ENCODE results near the gene PDPK1.
"Not testable (repeated sequence)": the region's sequence is repeated elsewhere in the genome, so short reads cannot be mapped to it uniquely, and the experiment has no call there.

PDPK1 gene

DNA sequence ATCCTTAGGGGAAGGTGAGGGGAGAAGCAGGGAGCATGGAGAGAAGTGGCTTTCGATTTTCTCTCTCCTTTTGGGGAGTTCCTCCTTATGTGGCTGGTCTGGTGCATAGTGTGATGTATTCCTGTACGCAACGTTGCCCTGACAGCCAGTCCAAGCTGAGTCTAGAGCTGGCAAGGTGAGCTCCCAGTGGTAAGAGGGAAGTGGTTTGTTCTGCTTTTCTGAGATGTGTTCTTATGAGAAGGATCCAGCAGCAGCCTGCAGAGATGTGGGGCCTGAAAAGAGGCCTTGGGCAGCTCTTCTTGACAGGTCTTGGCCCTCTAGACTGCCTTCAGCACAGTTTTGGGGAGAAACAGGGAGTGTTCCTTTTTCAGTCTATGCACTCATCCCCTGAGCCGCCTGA, 3.1 kb downstream of the PDPK1 start:
- not testable (repeated sequence) for DNase-seq (ENCODE audit: low read depth)

GRCh38 chr16:2541409-2541808, 3.6 kb downstream of the PDPK1 start:
- DNase-seq (ENCODE audit: low read depth): not testable (repeated sequence)

GRCh38 chr16:2543771-2544170, 6.0 kb downstream of the PDPK1 start:
- DNase-seq (ENCODE audit: low read depth): not testable (repeated sequence)

- not testable (repeated sequence) for DNase-seq (ENCODE audit: low read depth)
These were observed 12.6 kb downstream of the PDPK1 start for GRCh38 chr16:2550283-2550878.

DNA sequence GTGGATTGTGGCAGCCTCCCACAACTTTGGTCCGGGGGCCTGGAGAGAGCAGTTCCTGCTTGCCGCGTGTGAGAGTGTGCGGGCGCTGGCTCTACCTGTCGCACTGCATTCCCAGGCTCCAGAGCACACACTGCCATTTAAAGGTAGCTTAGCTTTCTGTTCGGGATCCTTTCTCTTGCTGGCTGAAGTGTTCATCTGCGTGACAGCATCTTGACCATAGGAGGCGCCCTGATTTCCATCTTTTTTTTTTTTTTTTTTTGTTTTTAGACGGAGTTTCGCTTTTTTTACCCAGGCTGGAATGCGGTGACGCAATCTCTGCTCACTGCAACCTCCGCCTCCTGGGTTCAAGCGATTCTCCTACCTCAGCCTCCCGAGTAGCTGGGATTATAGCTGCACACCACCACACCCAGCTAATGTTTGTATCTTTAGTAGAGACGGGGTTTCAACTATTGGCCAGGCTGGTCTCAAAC, 13.6 kb downstream of the PDPK1 start:
- DNase-seq (ENCODE audit: low read depth): not testable (repeated sequence)

DNA sequence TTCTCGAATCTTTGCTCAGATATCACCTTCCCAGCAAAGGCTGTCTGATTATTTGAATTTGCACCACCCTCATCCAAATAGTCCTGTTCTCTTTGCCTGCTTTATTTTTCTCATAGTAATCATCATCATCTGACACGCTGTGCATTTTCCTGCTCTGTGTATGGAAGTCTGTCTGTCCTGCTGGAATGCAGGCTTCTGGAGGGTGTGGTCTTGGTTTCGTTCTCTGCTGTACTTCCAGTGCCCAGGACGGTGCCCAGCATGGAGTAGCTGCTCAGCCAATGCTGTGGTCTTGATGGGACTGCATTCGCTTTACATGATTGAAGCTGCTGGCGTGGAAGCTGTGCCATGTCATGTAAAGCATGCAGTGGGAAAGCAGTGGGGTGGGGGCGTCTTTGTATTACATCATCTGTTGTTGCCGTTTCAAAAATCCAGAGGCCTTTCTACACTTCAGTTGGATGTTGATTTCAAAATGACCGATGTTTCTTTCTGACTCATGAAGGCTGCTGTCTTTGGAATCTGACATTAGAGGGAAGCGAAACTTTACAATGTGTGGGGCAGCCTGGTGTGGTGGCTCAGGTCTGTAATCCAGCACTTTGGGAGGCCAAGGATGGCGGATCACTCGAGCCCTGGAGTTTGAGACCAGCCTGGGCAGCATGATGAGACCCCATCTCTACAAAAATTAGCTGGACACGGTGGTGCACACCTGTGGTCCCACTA, 17.0 kb downstream of the PDPK1 start:
- not testable (repeated sequence) for DNase-seq (ENCODE audit: low read depth)

DNA sequence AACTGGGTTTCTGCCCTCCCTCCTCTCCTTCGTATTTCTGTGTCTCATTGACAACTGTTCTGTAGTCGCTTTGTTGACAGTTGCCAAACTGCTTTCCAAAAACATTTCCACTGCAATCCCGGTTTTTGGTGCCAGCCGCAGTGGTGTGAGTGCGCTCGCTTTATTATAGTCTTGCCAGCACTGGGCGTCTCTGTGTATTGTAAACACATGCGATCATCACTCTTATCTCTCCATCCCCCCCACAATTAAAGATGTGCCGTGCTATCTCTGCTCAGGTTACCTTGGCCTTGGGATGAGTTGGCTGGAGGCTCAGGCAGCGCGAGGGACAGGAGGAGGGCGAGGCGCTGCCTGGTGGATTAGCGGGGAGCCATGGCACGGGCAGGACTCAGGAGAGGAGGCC, 19.3 kb downstream of the PDPK1 start:
- not testable (repeated sequence) for DNase-seq (ENCODE audit: low read depth)

GRCh38 chr16:2560131-2560797, 22.4 kb downstream of the PDPK1 start:
- not testable (repeated sequence) for DNase-seq (ENCODE audit: low read depth)

DNA sequence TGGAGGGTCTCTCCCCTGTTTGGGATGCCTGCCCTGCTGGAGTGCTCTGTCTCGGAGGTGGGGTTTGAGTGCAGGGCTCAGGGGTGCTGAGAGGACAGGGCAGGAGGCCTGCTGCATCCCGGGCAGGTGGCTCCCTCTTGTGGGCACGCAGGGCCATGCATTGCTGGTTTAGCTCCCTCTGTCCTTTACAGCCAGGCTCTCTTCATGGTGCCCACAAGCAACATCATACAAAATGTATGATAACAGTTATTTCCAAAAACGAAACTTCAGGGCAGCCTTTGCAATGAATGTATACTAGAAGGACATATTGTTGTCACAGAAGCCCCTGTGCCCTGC, 22.9 kb downstream of the PDPK1 start:
- peak; percentile 45 for DNase-seq (ENCODE audit: low read depth)

- DNase-seq (ENCODE audit: low read depth): not testable (repeated sequence)
These were observed 29.7 kb downstream of the PDPK1 start for GRCh38 chr16:2567506-2567905.

DNA sequence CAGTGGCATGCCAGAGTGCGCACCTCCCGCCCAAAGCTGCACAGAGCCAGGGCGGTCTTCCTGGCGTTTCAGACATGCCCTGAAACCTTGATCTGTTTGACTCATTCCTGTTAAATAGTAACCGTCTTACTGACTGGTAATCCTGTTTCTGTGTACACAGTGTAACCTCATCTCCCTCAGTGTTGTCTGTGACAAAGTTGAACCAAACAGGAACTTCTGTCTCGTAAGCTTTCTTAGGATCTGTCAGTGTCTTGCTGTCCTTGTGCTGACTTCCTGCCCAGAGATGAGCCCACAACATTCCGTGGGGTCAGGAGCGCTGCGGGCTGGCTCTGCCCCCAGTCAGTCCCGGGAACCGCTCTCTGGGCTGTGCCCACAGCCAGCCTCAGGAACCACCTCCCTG, 30.8 kb downstream of the PDPK1 start:
- DNase-seq (ENCODE audit: low read depth): not testable (repeated sequence)

DNA sequence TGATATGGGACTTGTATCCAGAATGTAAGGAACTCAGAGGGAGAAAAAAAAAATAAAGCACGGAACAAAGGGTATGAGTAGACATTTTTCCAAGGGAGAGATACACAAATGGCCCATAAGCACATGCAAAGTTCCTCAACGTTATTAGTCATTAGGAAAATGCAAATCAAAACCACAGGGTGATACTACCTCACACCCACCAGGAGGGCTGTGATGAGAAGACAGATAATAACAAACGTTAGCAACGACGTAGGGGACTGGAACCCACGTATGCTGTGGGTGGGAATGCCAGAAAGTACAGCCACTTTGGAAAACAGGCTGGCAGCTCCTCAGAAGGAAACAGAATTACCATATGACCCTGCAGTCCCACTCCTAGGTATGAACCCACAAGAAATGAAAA, 34.9 kb downstream of the PDPK1 start:
- DNase-seq (ENCODE audit: low read depth): not testable (repeated sequence)

- not testable (repeated sequence) for DNase-seq (ENCODE audit: low read depth)
These were observed 38.0 kb downstream of the PDPK1 start for GRCh38 chr16:2575839-2576238.

DNA sequence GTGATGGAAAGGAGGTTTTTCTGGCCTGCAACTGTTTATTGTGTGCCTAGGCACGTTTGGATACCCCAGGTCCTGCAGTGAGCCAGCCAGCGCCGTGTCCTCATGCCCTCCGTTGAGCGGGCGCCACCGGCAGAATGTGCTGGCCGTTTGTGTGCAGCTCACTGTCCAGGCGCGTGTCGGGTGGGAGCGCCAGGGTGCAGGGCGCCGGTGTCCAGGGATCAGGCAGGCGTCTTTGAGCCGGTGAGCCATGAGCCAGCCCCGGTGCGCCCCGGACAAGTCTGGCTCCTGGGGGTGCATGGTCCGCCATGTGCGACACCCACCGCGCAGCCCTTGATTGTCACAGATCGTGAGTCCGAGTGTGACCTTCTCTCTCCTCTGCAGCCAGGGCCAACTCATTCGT, 39.2 kb downstream of the PDPK1 start:
- DNase-seq (ENCODE audit: low read depth): not testable (repeated sequence)

DNA sequence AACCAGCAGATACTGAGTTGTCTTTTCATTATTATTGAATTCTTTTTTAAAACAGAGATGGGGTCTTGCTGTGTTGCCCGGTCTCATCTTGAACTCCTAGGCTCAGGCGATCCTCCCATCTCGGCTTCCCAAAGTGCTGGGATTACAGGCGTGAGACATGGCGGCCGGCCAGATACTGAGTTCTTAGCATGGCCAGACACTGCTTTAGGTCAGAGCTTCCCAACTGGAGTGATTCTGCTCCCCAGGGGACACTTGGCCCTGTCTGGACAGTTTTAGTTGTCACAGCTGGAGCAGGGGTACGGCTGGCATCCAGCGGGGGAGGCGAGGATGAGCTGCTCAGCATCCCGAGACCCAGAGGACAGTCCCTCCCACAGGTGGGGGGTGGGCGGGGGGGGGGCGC, 41.1 kb downstream of the PDPK1 start:
- DNase-seq (ENCODE audit: low read depth): not testable (repeated sequence)

- DNase-seq (ENCODE audit: low read depth): not testable (repeated sequence)
These were observed 42.3 kb downstream of the PDPK1 start for GRCh38 chr16:2580143-2580542.

GRCh38 chr16:2580818-2581217, 43.0 kb downstream of the PDPK1 start:
- not testable (repeated sequence) for DNase-seq (ENCODE audit: low read depth)

- DNase-seq (ENCODE audit: low read depth): no peak
These were observed 47.2 kb downstream of the PDPK1 start for GRCh38 chr16:2584729-2585650.

- no peak for DNase-seq (ENCODE audit: low read depth)
These were observed 47.8 kb downstream of the PDPK1 start for GRCh38 chr16:2585651-2586081.

DNA sequence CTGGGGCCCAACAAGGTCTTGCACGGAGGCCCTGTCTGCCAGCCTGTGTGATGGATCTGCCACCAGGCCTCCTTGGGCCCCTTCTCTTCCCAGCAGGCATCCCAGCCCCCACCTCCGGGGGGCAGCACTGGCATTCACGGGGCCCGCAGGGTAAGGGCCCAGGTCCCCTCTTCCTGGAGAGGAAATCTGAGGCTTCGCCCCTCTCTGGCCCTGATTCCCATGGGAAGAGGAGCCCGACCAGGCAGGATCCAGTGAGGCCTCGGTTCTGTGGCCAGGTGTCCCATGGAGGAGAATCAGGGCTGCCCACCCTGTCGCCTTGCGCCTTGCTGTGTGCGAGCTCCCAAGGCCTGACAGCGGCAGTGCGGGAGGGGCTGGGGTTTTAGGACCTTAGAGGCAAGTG, 48.4 kb downstream of the PDPK1 start:
- no peak for DNase-seq (ENCODE audit: low read depth)

GRCh38 chr16:2586901-2587480, 49.2 kb downstream of the PDPK1 start:
- no peak for DNase-seq (ENCODE audit: low read depth)

Data from stimulated activated CD8-positive, alpha-beta memory T cell treated with anti-CD3 and anti-CD28 coated beads, Interleukin-4, amount 100 ng/mL, for 24 hours (primary cell).